GM20000 (cell line): Measurements from ENCODE around the gene CRY2.

Experiments used
- DNase-seq: peaks from one replicate; pipeline ENCODE4 v3.0.0; 2012; ENCODE audit warnings: low spot score
- CTCF ChIP-seq: IDR thresholded peaks from 2 replicates; pipeline ENCODE4 v1.5.1; 2012; ENCODE audit warnings: mild to moderate bottlenecking, control low read depth; ENCODE audit errors: extremely low read depth, missing control alignments

The CRY2 gene

DNA sequence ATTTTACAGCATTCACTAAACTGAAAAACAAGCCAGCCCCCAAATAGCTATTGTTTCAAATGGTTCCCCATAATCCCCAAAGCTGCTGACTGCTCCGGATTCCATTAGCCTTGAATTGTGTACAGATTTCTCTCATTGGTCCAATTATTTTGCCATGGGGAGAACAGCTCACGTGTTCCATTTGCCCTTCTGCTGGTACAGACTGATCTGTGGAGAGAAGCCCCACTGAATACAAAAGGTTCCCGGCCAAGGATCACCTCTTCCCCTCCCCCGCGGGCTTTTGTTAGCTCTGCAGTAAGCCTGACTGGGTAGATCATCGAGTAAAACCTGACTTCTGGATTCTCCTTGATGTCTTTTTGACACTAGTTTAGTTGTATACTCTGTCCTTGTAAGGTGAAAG is 29.1 kb downstream of the CRY2 start:
- no peak for TF ChIP-seq CTCF
- no peak for DNase-seq

DNA sequence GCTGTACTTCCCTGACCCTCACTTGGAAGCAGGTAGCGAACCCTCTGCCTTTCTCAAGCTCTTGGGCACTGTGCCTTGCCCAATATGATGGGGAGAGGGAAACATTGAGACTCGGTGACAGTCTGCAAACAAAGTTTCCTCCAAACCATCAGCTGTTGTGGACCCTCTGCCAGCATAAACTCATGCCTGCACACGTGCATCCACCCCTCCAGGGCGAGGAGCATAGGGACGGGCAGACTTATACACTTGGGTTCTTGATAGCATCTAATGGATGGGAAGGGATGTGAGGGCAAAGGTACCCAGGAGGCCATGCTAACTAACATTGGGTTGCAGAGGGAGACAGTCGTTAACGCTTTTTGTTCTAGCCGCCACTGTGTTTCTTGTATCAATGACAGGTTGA is 29.9 kb downstream of the CRY2 start:
- TF ChIP-seq CTCF: no peak
- DNase-seq: no peak

DNA sequence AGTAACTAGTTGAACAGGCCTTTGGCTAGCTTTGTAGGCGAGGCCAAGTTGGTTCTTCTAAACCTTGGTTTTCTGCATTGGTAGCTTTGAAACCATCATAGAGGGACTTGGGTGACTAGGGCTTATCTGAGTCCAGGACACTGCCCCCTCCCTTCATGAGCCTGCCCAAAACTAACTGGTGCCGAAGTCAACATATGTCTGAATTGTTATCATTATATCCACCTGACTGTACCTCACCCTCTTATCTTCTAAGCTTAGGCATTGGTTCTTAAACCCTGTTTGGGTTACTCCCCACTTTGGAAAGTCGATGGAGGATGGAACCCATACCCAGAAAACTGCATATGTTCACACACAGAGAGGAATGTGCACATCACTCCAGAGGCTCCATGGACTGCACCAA is 30.6 kb downstream of the CRY2 start:
- no peak for DNase-seq
- no peak for TF ChIP-seq CTCF

DNA sequence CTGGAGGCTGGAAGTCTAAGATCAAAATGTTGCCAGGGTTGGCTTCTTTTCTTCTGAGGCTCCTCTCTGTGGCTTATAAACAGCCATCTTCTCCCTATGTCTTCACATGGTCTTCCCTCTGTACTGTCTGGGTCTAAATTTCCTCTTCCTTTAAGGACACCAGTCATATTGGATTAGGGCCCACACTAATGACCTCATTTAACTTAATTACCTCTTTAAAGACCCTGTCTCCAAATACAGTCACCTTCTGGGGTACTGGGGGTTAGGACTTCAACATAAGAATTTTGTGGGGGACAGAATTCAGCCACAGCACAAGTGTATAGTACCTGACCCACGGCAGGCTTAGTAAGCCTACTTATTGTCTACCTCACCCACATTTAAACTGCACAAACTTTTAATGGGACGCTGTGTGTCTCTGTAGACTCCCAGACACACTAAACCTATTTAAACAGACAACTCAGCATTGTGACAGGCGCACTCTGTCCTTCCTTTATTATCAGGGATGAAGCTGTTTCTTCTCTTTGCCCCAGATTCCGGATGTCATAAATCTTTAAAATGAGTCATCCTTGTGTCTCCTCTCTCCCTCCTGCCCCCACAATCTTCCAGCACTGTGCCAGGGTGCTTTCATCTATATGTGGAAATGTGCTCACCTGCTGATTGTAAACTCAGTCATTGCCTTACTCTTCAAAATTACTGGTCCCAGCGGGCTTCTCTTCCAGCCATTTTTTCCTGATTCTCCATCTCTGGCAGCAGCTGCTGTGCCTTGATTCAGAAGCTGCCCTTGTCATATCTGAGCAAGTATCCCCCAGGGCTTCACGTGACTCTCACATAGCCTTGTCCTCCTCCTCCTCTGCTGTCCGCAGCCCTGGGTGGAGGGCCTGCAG is 32.8 kb downstream of the CRY2 start:
- DNase-seq: no peak
- no peak for TF ChIP-seq CTCF

DNA sequence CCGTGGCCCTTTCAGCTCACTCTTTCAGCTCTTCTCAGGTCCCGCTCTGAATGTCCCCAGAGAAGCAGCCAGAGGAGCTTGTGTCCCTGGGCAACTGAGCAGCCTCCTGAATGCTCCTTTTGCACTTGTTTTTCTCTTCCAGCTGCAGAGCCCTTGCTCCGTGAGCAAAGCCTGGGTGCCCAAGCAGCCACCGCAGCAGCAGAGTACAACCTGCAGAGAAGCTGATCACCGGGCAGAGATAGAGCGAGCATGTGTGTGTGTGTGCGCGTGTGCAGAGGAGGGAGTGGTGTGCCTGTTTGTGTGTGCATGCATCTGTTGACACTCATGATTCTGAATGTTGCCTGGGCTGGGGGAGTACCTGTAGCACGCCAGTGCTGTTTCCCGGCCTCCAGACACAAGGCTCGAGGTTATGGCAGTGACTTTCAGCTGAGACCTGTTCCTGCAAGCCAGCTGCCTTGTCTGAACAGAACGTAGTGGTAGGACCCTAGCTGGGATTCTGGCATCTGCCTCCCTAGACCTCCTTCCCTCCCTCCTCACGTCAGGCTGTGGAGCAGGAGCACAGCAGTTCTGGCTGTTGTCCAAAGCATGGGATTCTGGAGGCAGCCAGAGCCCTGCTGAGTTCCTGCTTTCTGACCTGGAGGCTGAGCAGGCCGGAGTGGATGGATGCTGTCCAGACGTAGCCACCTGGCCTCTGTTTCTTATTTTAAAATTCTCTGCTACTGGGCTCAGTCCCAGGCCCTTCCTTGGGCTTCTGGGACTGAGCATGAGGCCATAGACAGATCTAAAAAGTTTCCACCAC is 33.7 kb downstream of the CRY2 start:
- no peak for TF ChIP-seq CTCF
- no peak for DNase-seq

DNA sequence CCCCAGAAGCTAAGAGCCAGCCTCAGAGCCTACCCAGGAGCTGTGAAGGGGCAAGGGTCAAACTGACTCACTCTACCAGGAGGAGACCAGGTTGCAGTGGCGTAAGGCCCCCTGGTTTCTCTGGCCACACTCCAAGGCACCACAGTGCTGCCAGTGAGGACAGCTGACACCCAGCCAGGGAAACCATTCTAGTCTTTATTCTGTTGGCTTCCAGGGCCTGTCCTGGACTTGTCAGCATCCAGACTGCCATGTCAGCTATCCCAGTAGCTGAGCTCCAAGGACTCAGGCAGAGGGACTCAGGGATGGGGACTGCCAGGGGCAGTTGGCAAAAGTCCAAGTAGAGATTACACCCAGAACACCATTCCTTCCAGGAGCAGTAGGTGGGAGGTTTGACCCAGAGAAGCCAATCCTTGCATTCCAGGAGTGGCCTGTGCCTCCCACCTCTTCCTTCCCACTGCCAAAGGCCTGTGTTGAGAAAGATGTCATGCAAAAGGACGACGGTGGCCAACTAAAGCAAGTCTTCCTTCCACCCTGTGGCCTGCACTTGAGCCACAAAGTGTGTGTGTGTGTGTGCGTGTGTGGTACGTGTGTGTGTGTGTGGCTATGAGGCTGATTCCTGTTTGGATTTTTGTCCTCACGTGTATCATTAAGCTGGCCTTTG is 34.6 kb downstream of the CRY2 start:
- TF ChIP-seq CTCF: no peak
- no peak for DNase-seq
